ENCODE results near the gene PPHLN1.
"Not testable (repeated sequence)": the region's sequence is repeated elsewhere in the genome, so short reads cannot be mapped to it uniquely, and the experiment has no call there.

The PPHLN1 gene

GRCh38 chr12:42380733-42381132 lies 54.8 kb downstream of the PPHLN1 start:
- no peak for DNase-seq

- no peak for DNase-seq
Observed at GRCh38 chr12:42382013-42382696, 56.2 kb downstream of the PPHLN1 start.

GRCh38 chr12:42385326-42385841 lies 59.4 kb downstream of the PPHLN1 start:
- no peak for DNase-seq

GRCh38 chr12:42386308-42386707 lies 60.3 kb downstream of the PPHLN1 start:
- DNase-seq = no peak

GRCh38 chr12:42388086-42388485 lies 62.1 kb downstream of the PPHLN1 start:
- not testable (repeated sequence) for DNase-seq

- no peak for DNase-seq
Observed at GRCh38 chr12:42394429-42394828, 68.5 kb downstream of the PPHLN1 start.

- no peak for DNase-seq
Observed at GRCh38 chr12:42396473-42397259, 70.7 kb downstream of the PPHLN1 start.

GRCh38 chr12:42402821-42403411 lies 76.9 kb downstream of the PPHLN1 start:
- DNase-seq = no peak

GRCh38 chr12:42407306-42407705 lies 81.3 kb downstream of the PPHLN1 start:
- no peak for DNase-seq

- no peak for DNase-seq
Observed at GRCh38 chr12:42409471-42409870, 83.5 kb downstream of the PPHLN1 start.

GRCh38 chr12:42410340-42410739 lies 84.4 kb downstream of the PPHLN1 start:
- DNase-seq = peak in 1 of 2 experiments; percentile 9

- no peak for DNase-seq
Observed at GRCh38 chr12:42420395-42420794, 94.4 kb downstream of the PPHLN1 start.

GRCh38 chr12:42421844-42422779 lies 96.1 kb downstream of the PPHLN1 start:
- DNase-seq = no peak

GRCh38 chr12:42422785-42423184 lies 96.8 kb downstream of the PPHLN1 start:
- no peak for DNase-seq

- DNase-seq = no peak
Observed at GRCh38 chr12:42426746-42427145, 100.8 kb downstream of the PPHLN1 start.

GRCh38 chr12:42428850-42429249 lies 102.9 kb downstream of the PPHLN1 start:
- no peak for DNase-seq

- no peak for DNase-seq
Observed at GRCh38 chr12:42432517-42433140, 106.7 kb downstream of the PPHLN1 start.

- no peak for DNase-seq
Observed at GRCh38 chr12:42440608-42441007, 114.6 kb downstream of the PPHLN1 start.

- no peak for DNase-seq
Observed at GRCh38 chr12:42442311-42442759, 116.4 kb downstream of the PPHLN1 start.

GRCh38 chr12:42442888-42443287 lies 116.9 kb downstream of the PPHLN1 start:
- no peak for DNase-seq

- DNase-seq = no peak
Observed at GRCh38 chr12:42444192-42444943, 118.4 kb downstream of the PPHLN1 start.
